HCT116 (cell line): Measurements from ENCODE around the gene TRERF1. TPM values are rescaled to one million over a fixed set of nuclear protein-coding genes. Genes with fewer than 3 reads are reported as not detected.

Source experiments
- ATAC-seq: fragments of 200-7000 bp; cut with Tn5 transposase; 2 replicates; pipeline ENCODE4 v1.9.1; 2020; ENCODE audit warnings: mild to moderate bottlenecking, moderate library complexity
- BruUV-seq: library from RNA; stranded (reverse); fragments of 400-500 nt; replicated peaks from 2 replicates; lab custom pipeline; 2021; lab: Mats Ljungman, UMichigan
- CTCF ChIA-PET: fragments of 300-600 bp; sonication (Branson Sonifier 250); formaldehyde crosslinking; loops from one replicate; lab custom pipeline; 2021; ENCODE audit warnings: antibody characterized with exemption; lab: Charles Lee
- POLR2A ChIA-PET: fragments of 300-600, 350-600 bp; sonication (Branson Sonifier 250); formaldehyde crosslinking; loops from one replicate; lab custom pipeline; 2021; ENCODE audit warnings: antibody characterized with exemption; lab: Charles Lee
- RAD21 ChIA-PET, 2 experiments: fragments of 300-600 bp; sonication (Branson Sonifier 250); formaldehyde crosslinking; loops; one replicate each; lab custom pipeline; 2023; ENCODE audit warnings: low total read pairs in 2 of 2; ENCODE audit not compliant: uncharacterized antibody in 2 of 2, unreplicated experiment in 2 of 2, low non-redundant PET in 1 of 2; lab: Charles Lee
- DNase-seq: peaks from one replicate; pipeline ENCODE4 v3.0.0-alpha.2; 2010; ENCODE audit warnings: low read depth, low spot score
- H2AFZ ChIP-seq: fragments of 200-600 bp; shearing (Covaris generic), sonication (generic); 2 replicates; pipeline ENCODE4 v1.6.1; 2017; ENCODE audit warnings: low read depth, mixed run types, mixed read lengths, antibody characterized with exemption, low read length; ENCODE audit not compliant: poor library complexity, severe bottlenecking
- H3K27ac ChIP-seq: 2 replicates; pipeline ENCODE4 v1.5.1; 2012; ENCODE audit warnings: low read depth, low read length
- H3K27me3 ChIP-seq: fragments of 200-600 bp; sonication (generic); 2 replicates; pipeline ENCODE4 v1.6.1; 2016; ENCODE audit warnings: mixed run types, low read length, mixed read lengths; ENCODE audit not compliant: insufficient read depth
- H3K36me3 ChIP-seq, 2 experiments: fragments of 200-500 bp in 1 of 2; fragments of 200-600 bp in 1 of 2; sonication (Bioruptor generic) in 1 of 2; sonication (generic) in 1 of 2; 2 replicates each; pipeline versions ENCODE4 v1.5.1 to v1.6.1; 2014 to 2016; ENCODE audit warnings: low read length in 2 of 2, inconsistent platforms in 1 of 2, mixed read lengths in 1 of 2, mixed run types in 1 of 2; ENCODE audit not compliant: insufficient read depth in 2 of 2, control insufficient read depth in 1 of 2
- H3K4me1 ChIP-seq, 2 experiments: fragments of 200-600 bp in 1 of 2; sonication (generic) in 1 of 2; 2 replicates each; pipeline versions ENCODE4 v1.5.1 to v1.6.1; 2012 to 2017; ENCODE audit warnings: low read length in 2 of 2, inconsistent platforms in 1 of 2, mild to moderate bottlenecking in 1 of 2, mixed read lengths in 1 of 2, mixed run types in 1 of 2, moderate library complexity in 1 of 2; ENCODE audit not compliant: insufficient read depth in 2 of 2, control insufficient read depth in 1 of 2
- H3K4me2 ChIP-seq: fragments of 200-600 bp; sonication (generic); 2 replicates; pipeline ENCODE4 v1.6.1; 2017; ENCODE audit warnings: mixed run types, low read length, mixed read lengths
- H3K4me3 ChIP-seq, 2 experiments: fragments of 200-600 bp in 1 of 2; sonication (generic) in 1 of 2; replicated peaks in 1 of 2; 2 replicates each; pipeline ENCODE4 v1.5.1; 2011 to 2016; ENCODE audit warnings: low read length in 2 of 2, control low read depth in 1 of 2, low read depth in 1 of 2, mild to moderate bottlenecking in 1 of 2, mixed read lengths in 1 of 2, mixed run types in 1 of 2
- H3K79me2 ChIP-seq: fragments of 200-600 bp; sonication (generic); 2 replicates; pipeline ENCODE4 v1.6.1; 2017; ENCODE audit warnings: mild to moderate bottlenecking, mixed run types, low read length, moderate library complexity, mixed read lengths; ENCODE audit not compliant: insufficient read depth
- H3K9ac ChIP-seq: fragments of 200-600 bp; sonication (generic); 2 replicates; pipeline ENCODE4 v1.6.1; 2016; ENCODE audit warnings: low read length, mixed read lengths
- H3K9me2 ChIP-seq: fragments of 200-600 bp; sonication (generic), shearing (Covaris generic); 2 replicates; pipeline ENCODE4 v1.6.1; 2017; ENCODE audit warnings: mixed run types, mild to moderate bottlenecking, moderate library complexity; ENCODE audit not compliant: insufficient read depth
- H3K9me3 ChIP-seq, 2 experiments: fragments of 200-500 bp in 1 of 2; fragments of 200-600 bp in 1 of 2; sonication (Bioruptor generic) in 1 of 2; sonication (generic) in 1 of 2; 2 replicates each; pipeline ENCODE4 v1.6.1; 2014 to 2017; ENCODE audit warnings: low read length in 2 of 2, mixed read lengths in 2 of 2, inconsistent platforms in 1 of 2, low read depth in 1 of 2, mild to moderate bottlenecking in 1 of 2, mixed run types in 1 of 2, moderate library complexity in 1 of 2; ENCODE audit not compliant: control insufficient read depth in 1 of 2, insufficient read depth in 1 of 2
- H4K20me1 ChIP-seq: fragments of 200-600 bp; sonication (generic), shearing (Covaris generic); 2 replicates; pipeline ENCODE4 v1.6.1; 2017; ENCODE audit warnings: mixed run types, mild to moderate bottlenecking, moderate library complexity; ENCODE audit not compliant: insufficient read depth
- CBX3 ChIP-seq: IDR thresholded peaks from 2 replicates; pipeline ENCODE4 v1.6.1; 2012; ENCODE audit warnings: low read depth
- CEBPB ChIP-seq: IDR thresholded peaks from 2 replicates; pipeline ENCODE4 v1.6.1; 2012; ENCODE audit warnings: low read depth
- EGR1 ChIP-seq: IDR thresholded peaks from 2 replicates; pipeline ENCODE4 v1.6.1; 2012; ENCODE audit warnings: low read depth
- ELF1 ChIP-seq: IDR thresholded peaks from 2 replicates; pipeline ENCODE4 v1.6.1; 2012; ENCODE audit warnings: low read depth, borderline replicate concordance
- FOSL1 ChIP-seq: IDR thresholded peaks from 2 replicates; pipeline ENCODE4 v1.6.1; 2012; ENCODE audit warnings: low read depth
- JUND ChIP-seq: IDR thresholded peaks from 2 replicates; pipeline ENCODE4 v1.6.1; 2012
- POLR2A ChIP-seq: IDR thresholded peaks from 2 replicates; pipeline ENCODE4 v1.7.0; 2011; ENCODE audit warnings: borderline replicate concordance; ENCODE audit not compliant: insufficient read depth, insufficient read length; ENCODE audit errors: extremely low read depth
- POLR2AphosphoS5 ChIP-seq: IDR thresholded peaks from 2 replicates; pipeline ENCODE4 v1.6.1; 2011; ENCODE audit warnings: mild to moderate bottlenecking, low read depth, low read length, moderate library complexity
- SIN3A ChIP-seq: IDR thresholded peaks from 2 replicates; pipeline ENCODE4 v1.6.1; 2012; ENCODE audit warnings: low read depth
- SP1 ChIP-seq: IDR thresholded peaks from 2 replicates; pipeline ENCODE4 v1.6.1; 2012; ENCODE audit warnings: low read depth
- SRF ChIP-seq: IDR thresholded peaks from 2 replicates; pipeline ENCODE4 v1.6.1; 2012; ENCODE audit warnings: low read depth
- TCF7L2 ChIP-seq: IDR thresholded peaks from 2 replicates; pipeline ENCODE4 v1.7.0; 2011; ENCODE audit warnings: borderline replicate concordance, inconsistent platforms; ENCODE audit not compliant: insufficient read depth, insufficient read length; ENCODE audit errors: extremely low read depth
- ZFX ChIP-seq: fragments of 450-650 bp; IDR thresholded peaks from 2 replicates; pipeline ENCODE4 v1.6.1; 2017
- intact Hi-C: fragments of 100-400 bp; cut with micrococcal nuclease; formaldehyde crosslinking; loops from 2 replicates; pipeline ENCODE4 v1.10.0; 2022
- total RNA-seq: library from RNA; stranded (reverse); gene quantifications from one replicate; pipeline ENCODE4 v1.2.1, GENCODE V29; 2021; ENCODE audit not compliant: unreplicated experiment
- TF ChIP-seq, protein P1 (sequence below): IDR thresholded peaks from 2 replicates; pipeline ENCODE4 v1.6.1; 2012
- TF ChIP-seq, protein P2 (sequence below), 3 experiments: fragments of 200-600 bp in 1 of 3; sonication (generic) in 1 of 3; IDR thresholded peaks in 2 of 3; conservative IDR thresholded peaks in 1 of 3; 2 replicates each; pipeline ENCODE4 v1.5.1; 2012 to 2017; ENCODE audit warnings: low read depth in 2 of 3, low read length in 2 of 3, antibody characterized with exemption in 1 of 3, borderline replicate concordance in 1 of 3, control low read depth in 1 of 3, mild to moderate bottlenecking in 1 of 3, mixed read lengths in 1 of 3, mixed run types in 1 of 3, moderate library complexity in 1 of 3; ENCODE audit not compliant: insufficient read depth in 1 of 3
- TF ChIP-seq, protein P3 (sequence below): IDR thresholded peaks from 2 replicates; pipeline ENCODE4 v1.6.1; 2012; ENCODE audit warnings: low read depth
- TF ChIP-seq, protein P4 (sequence below): IDR thresholded peaks from 2 replicates; pipeline ENCODE4 v1.6.1; 2011; ENCODE audit warnings: mild to moderate bottlenecking, low read length, moderate library complexity; ENCODE audit not compliant: insufficient replicate concordance; ENCODE audit errors: extremely low read depth

The TRERF1 gene
- total RNA-seq, 1 experiment from 2014 or later = 12.4 TPM

DNA sequence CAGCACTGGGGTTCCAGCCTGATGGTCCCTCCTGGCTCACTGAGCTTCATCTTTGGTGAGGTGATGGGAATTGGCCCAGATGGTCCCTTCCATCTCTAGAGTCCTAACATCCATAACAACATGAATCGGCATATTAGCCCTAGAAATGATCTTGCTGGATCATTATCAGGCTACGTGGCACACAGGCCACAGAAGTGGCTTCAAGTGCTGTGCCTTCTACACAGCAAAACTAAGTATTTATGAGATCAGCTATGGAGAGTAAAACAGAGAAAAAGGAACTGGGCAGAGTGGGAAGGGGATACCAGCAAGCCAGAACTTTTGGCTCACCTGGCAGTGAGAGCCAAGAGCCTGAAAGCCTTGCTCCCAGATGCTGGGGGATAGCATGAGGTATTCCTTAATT, 116.9 kb downstream of the TRERF1 start:
- intact Hi-C loops = loop anchor here (5.0 kb wide), 1 partner anchor 117 kb away; the partner anchor contains the start of gene TRERF1
- ChIA-PET RAD21 (no interaction called here), POLR2A (no interaction called here)

More for the DNA sequence above, 116.9 kb downstream of the TRERF1 start:
- no peak for DNase-seq
- Histone ChIP-seq H3K79me2 (no peaks in the 10 kb centered on the region), H3K27me3 (no peaks in the 10 kb centered on the region), H3K36me3 (no peaks in the 10 kb centered on the region), H3K9ac (no peak overlapping the region), H3K9me3 (no peaks in the 10 kb centered on the region), H3K27ac (no peak overlapping the region), H3K4me2 (no peak overlapping the region), H3K4me1 (peaks cover 26% of the 10 kb centered on the region in 2 experiments), H2AFZ (no peak overlapping the region), H3K4me3 (no peak overlapping the region), H3K9me2 (no peaks in the 10 kb centered on the region), H4K20me1 (no peaks in the 10 kb centered on the region)
- no peak for ATAC-seq
- CTCF ChIA-PET = no interaction called here
- no peak for TF ChIP-seq POLR2AphosphoS5
- no peak for TF ChIP-seq SP1
- TF ChIP-seq SIN3A = no peak
- TF ChIP-seq, protein P1, sequence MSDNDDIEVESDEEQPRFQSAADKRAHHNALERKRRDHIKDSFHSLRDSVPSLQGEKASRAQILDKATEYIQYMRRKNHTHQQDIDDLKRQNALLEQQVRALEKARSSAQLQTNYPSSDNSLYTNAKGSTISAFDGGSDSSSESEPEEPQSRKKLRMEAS = no peak
- no peak for TF ChIP-seq FOSL1
- TF ChIP-seq, protein P2, sequence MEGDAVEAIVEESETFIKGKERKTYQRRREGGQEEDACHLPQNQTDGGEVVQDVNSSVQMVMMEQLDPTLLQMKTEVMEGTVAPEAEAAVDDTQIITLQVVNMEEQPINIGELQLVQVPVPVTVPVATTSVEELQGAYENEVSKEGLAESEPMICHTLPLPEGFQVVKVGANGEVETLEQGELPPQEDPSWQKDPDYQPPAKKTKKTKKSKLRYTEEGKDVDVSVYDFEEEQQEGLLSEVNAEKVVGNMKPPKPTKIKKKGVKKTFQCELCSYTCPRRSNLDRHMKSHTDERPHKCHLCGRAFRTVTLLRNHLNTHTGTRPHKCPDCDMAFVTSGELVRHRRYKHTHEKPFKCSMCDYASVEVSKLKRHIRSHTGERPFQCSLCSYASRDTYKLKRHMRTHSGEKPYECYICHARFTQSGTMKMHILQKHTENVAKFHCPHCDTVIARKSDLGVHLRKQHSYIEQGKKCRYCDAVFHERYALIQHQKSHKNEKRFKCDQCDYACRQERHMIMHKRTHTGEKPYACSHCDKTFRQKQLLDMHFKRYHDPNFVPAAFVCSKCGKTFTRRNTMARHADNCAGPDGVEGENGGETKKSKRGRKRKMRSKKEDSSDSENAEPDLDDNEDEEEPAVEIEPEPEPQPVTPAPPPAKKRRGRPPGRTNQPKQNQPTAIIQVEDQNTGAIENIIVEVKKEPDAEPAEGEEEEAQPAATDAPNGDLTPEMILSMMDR (IDR thresholded peaks at IDR 0.05 in 2 of 3, conservative IDR thresholded peaks at IDR 0.05 in 1 of 3; ENCODE audit: borderline replicate concordance in 1 of 3, insufficient read depth in 1 of 3, low read depth in 2 of 3, low read length in 2 of 3) = no peak
- TF ChIP-seq POLR2A = no peak
- TF ChIP-seq ELF1 = no peak
- TF ChIP-seq, protein P3, sequence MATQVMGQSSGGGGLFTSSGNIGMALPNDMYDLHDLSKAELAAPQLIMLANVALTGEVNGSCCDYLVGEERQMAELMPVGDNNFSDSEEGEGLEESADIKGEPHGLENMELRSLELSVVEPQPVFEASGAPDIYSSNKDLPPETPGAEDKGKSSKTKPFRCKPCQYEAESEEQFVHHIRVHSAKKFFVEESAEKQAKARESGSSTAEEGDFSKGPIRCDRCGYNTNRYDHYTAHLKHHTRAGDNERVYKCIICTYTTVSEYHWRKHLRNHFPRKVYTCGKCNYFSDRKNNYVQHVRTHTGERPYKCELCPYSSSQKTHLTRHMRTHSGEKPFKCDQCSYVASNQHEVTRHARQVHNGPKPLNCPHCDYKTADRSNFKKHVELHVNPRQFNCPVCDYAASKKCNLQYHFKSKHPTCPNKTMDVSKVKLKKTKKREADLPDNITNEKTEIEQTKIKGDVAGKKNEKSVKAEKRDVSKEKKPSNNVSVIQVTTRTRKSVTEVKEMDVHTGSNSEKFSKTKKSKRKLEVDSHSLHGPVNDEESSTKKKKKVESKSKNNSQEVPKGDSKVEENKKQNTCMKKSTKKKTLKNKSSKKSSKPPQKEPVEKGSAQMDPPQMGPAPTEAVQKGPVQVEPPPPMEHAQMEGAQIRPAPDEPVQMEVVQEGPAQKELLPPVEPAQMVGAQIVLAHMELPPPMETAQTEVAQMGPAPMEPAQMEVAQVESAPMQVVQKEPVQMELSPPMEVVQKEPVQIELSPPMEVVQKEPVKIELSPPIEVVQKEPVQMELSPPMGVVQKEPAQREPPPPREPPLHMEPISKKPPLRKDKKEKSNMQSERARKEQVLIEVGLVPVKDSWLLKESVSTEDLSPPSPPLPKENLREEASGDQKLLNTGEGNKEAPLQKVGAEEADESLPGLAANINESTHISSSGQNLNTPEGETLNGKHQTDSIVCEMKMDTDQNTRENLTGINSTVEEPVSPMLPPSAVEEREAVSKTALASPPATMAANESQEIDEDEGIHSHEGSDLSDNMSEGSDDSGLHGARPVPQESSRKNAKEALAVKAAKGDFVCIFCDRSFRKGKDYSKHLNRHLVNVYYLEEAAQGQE = no peak
- TF ChIP-seq CEBPB = no peak
- TF ChIP-seq, protein P4, sequence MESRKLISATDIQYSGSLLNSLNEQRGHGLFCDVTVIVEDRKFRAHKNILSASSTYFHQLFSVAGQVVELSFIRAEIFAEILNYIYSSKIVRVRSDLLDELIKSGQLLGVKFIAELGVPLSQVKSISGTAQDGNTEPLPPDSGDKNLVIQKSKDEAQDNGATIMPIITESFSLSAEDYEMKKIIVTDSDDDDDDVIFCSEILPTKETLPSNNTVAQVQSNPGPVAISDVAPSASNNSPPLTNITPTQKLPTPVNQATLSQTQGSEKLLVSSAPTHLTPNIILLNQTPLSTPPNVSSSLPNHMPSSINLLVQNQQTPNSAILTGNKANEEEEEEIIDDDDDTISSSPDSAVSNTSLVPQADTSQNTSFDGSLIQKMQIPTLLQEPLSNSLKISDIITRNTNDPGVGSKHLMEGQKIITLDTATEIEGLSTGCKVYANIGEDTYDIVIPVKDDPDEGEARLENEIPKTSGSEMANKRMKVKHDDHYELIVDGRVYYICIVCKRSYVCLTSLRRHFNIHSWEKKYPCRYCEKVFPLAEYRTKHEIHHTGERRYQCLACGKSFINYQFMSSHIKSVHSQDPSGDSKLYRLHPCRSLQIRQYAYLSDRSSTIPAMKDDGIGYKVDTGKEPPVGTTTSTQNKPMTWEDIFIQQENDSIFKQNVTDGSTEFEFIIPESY = no peak
- no peak for TF ChIP-seq EGR1
- no peak for TF ChIP-seq TCF7L2
- TF ChIP-seq CBX3 = no peak
- no peak for TF ChIP-seq ZFX
- TF ChIP-seq SRF = no peak
- no peak for TF ChIP-seq JUND
- BruUV-seq = no TSS peak
